Activated naive CD4-positive, alpha-beta T cell treated with anti-CD3 and anti-CD28 coated beads, Interleukin-2, amount 50 U/mL, for 72 hours (primary cell): Measurements from ENCODE around the gene OR9G4. TPM values are rescaled to one million over a fixed set of nuclear protein-coding genes. Genes with fewer than 3 reads are reported as not detected.

Experiments used
- ATAC-seq, 2 donors: fragments of 150-1000 bp; cut with Tn5 transposase; 2 replicates each; pipeline ENCODE4 v1.10.0; 2021; ENCODE audit warnings: mild to moderate bottlenecking in 2 of 2, moderate library complexity in 2 of 2
- DNase-seq, 2 donors: peaks; one replicate each; pipeline ENCODE4 v3.0.0; 2021 to 2022; ENCODE audit warnings: low spot score in 2 of 2
- H3K27ac Mint-ChIP-seq, 2 donors: one replicate each; pipeline ENCODE4 v1.8.0; 2022; ENCODE audit warnings: mild to moderate bottlenecking in 2 of 2, mixed read lengths in 2 of 2
- H3K36me3 Mint-ChIP-seq, 2 donors: one replicate each; pipeline ENCODE4 v1.8.0; 2022; ENCODE audit warnings: mixed read lengths in 2 of 2
- H3K9me3 Mint-ChIP-seq, 2 donors: one replicate each; pipeline ENCODE4 v1.8.0; 2022; ENCODE audit warnings: mixed read lengths in 2 of 2
- total RNA-seq, 2 donors: library from RNA; stranded (reverse); gene quantifications; one replicate each; pipeline ENCODE4 v1.2.3, GENCODE V29; 2022

The OR9G4 gene
- not detected for total RNA-seq

GRCh38 chr11:56748597-56748996 lies at the start of gene OR9G4:
TSS of gene OR9G4 (minus strand) at chr11:56748697. CDS start at chr11:56743766, 4,931 bp downstream.
- Mint-ChIP-seq H3K27ac (no peak within 1 kb of the TSS), H3K36me3 (no peaks in the 10 kb centered on the region), H3K9me3 (peaks cover 13 to 14% of the 10 kb centered on the region in 2 donors)
- no peak for ATAC-seq
- DNase-seq = no peak

GRCh38 chr11:56783448-56784041 lies 35.0 kb upstream of the OR9G4 start:
- no peak for ATAC-seq
- Mint-ChIP-seq H3K36me3 (no peaks in the 10 kb centered on the region), H3K9me3 (no peaks in the 10 kb centered on the region), H3K27ac (no peak overlapping the region)
- DNase-seq = no peak

- H3K36me3 Mint-ChIP-seq = no peaks in the 10 kb centered on the region
- no peaks in the 10 kb centered on the region for H3K9me3 Mint-ChIP-seq
- ATAC-seq (no peak), DNase-seq (no peak)
- no peak overlapping the region for H3K27ac Mint-ChIP-seq
Observed at GRCh38 chr11:56782167-56782847, 33.8 kb upstream of the OR9G4 start.

- DNase-seq (no peak), ATAC-seq (no peak)
- H3K36me3 Mint-ChIP-seq = no peaks in the 10 kb centered on the region
- H3K27ac Mint-ChIP-seq = no peak overlapping the region
- no peaks in the 10 kb centered on the region for H3K9me3 Mint-ChIP-seq
Observed at GRCh38 chr11:56776809-56777208, 28.3 kb upstream of the OR9G4 start.

- Mint-ChIP-seq H3K36me3 (no peaks in the 10 kb centered on the region), H3K9me3 (no peaks in the 10 kb centered on the region), H3K27ac (no peak overlapping the region)
- DNase-seq (no peak), ATAC-seq (no peak)
Observed at GRCh38 chr11:56764976-56765375, 16.5 kb upstream of the OR9G4 start.

GRCh38 chr11:56751480-56751879 lies 3.0 kb upstream of the OR9G4 start:
- DNase-seq (no peak), ATAC-seq (no peak)
- Mint-ChIP-seq H3K36me3 (no peaks in the 10 kb centered on the region), H3K27ac (no peak overlapping the region), H3K9me3 (peaks cover 13 to 14% of the 10 kb centered on the region in 2 donors)

GRCh38 chr11:56750190-56750589 lies 1.7 kb upstream of the OR9G4 start:
- no peak for ATAC-seq
- no peaks in the 10 kb centered on the region for H3K36me3 Mint-ChIP-seq
- H3K27ac Mint-ChIP-seq = no peak overlapping the region
- DNase-seq = no peak
- peaks cover 13 to 14% of the 10 kb centered on the region in 2 donors for H3K9me3 Mint-ChIP-seq

GRCh38 chr11:56740886-56741285 lies 7.6 kb downstream of the OR9G4 start:
- no peak for ATAC-seq
- Mint-ChIP-seq H3K27ac (no peak overlapping the region), H3K36me3 (no peaks in the 10 kb centered on the region), H3K9me3 (peaks cover 4 to 10% of the 10 kb centered on the region in 2 donors)
- DNase-seq = no peak

GRCh38 chr11:56740107-56740506 lies 8.4 kb downstream of the OR9G4 start:
- ATAC-seq (no peak), DNase-seq (no peak)
- Mint-ChIP-seq H3K36me3 (no peaks in the 10 kb centered on the region), H3K9me3 (peaks cover 4 to 14% of the 10 kb centered on the region in 2 donors), H3K27ac (no peak overlapping the region)

GRCh38 chr11:56720513-56720912 lies 28.0 kb downstream of the OR9G4 start:
- no peaks in the 10 kb centered on the region for H3K36me3 Mint-ChIP-seq
- ATAC-seq (no peak), DNase-seq (no peak)
- H3K9me3 Mint-ChIP-seq = peaks cover 5 to 17% of the 10 kb centered on the region in 2 donors
- no peak overlapping the region for H3K27ac Mint-ChIP-seq

GRCh38 chr11:56716379-56716854 lies 32.1 kb downstream of the OR9G4 start:
- Mint-ChIP-seq H3K9me3 (peaks cover 11 to 20% of the 10 kb centered on the region in 2 donors), H3K27ac (no peak overlapping the region), H3K36me3 (no peaks in the 10 kb centered on the region)
- DNase-seq (no peak), ATAC-seq (peak in 1 of 2 donors; percentile 81)

- no peak for ATAC-seq
- peaks cover 11 to 20% of the 10 kb centered on the region in 2 donors for H3K9me3 Mint-ChIP-seq
- DNase-seq = no peak
- no peaks in the 10 kb centered on the region for H3K36me3 Mint-ChIP-seq
- no peak overlapping the region for H3K27ac Mint-ChIP-seq
Observed at GRCh38 chr11:56714206-56714605, 34.3 kb downstream of the OR9G4 start.

GRCh38 chr11:56706486-56706885 lies 42.0 kb downstream of the OR9G4 start:
- ATAC-seq (no peak), DNase-seq (no peak)
- Mint-ChIP-seq H3K9me3 (peaks cover 4 to 8% of the 10 kb centered on the region in 2 donors), H3K36me3 (no peaks in the 10 kb centered on the region), H3K27ac (no peak overlapping the region)

GRCh38 chr11:56705784-56706396 lies 42.6 kb downstream of the OR9G4 start:
- no peak overlapping the region for H3K27ac Mint-ChIP-seq
- DNase-seq (no peak), ATAC-seq (no peak)
- no peaks in the 10 kb centered on the region for H3K36me3 Mint-ChIP-seq
- peaks cover 7 to 11% of the 10 kb centered on the region in 2 donors for H3K9me3 Mint-ChIP-seq

- no peak overlapping the region for H3K27ac Mint-ChIP-seq
- no peak for ATAC-seq
- H3K36me3 Mint-ChIP-seq = no peaks in the 10 kb centered on the region
- no peak for DNase-seq
- H3K9me3 Mint-ChIP-seq = peaks cover 17 to 28% of the 10 kb centered on the region in 2 donors
Observed at GRCh38 chr11:56700914-56701485, 47.5 kb downstream of the OR9G4 start.

- ATAC-seq (peak in 1 of 2 donors; percentile 54), DNase-seq (no peak)
- H3K36me3 Mint-ChIP-seq = no peaks in the 10 kb centered on the region
- no peak overlapping the region for H3K27ac Mint-ChIP-seq
- H3K9me3 Mint-ChIP-seq = peaks cover 13 to 22% of the 10 kb centered on the region in 2 donors
Observed at GRCh38 chr11:56700242-56700913, 48.1 kb downstream of the OR9G4 start.

- no peak for ATAC-seq
- no peak within 1 kb of the TSS for H3K27ac Mint-ChIP-seq
- H3K9me3 Mint-ChIP-seq = peaks cover 16 to 21% of the 10 kb centered on the region in 2 donors
- H3K36me3 Mint-ChIP-seq = no peaks in the 10 kb centered on the region
- DNase-seq = no peak
Observed at GRCh38 chr11:56698795-56699194, 49.7 kb downstream of the OR9G4 start, which contains the start of gene OR9G1. TSS of gene OR9G1 (plus strand) at chr11:56699095. CDS start at chr11:56700388, 1,293 bp downstream.
